ENCODE data around the gene KCNJ9. TPM values are rescaled to one million over a fixed set of nuclear protein-coding genes. Genes with fewer than 3 reads are reported as not detected.

Gene KCNJ9
- total RNA-seq, 2 donors from 2014 or later: 0.95 TPM; not detected in 1

- H3K4me1 ChIP-seq (ENCODE audit: control insufficient read depth in 1 of 2, low read depth in 2 of 2): peaks cover 27 to 48% of the 10 kb centered on the region in 2 donors
- H3K27me3 ChIP-seq (replicated peaks; ENCODE audit: insufficient read depth): no peaks in the 10 kb centered on the region
- DNase-seq (ENCODE audit: low spot score) (no peak), ATAC-seq (ENCODE audit: insufficient number of reproducible peaks, low FRiP score, low read depth) (no peak)
- no peak for TF ChIP-seq CTCF (IDR thresholded peaks at IDR 0.05)
- no peak overlapping the region for H3K4me3 ChIP-seq
- H3K9me3 ChIP-seq: no peaks in the 10 kb centered on the region
- H3K27ac ChIP-seq: peak overlapping the region; percentile 6 to 97
- H3K36me3 ChIP-seq: peaks cover 64% of the 10 kb centered on the region
Measured at GRCh38 chr1:160134791-160135572, 53.6 kb downstream of the KCNJ9 start.

GRCh38 chr1:160136121-160136925 lies 55.0 kb downstream of the KCNJ9 start:
- peak overlapping the region; percentile 59 to 70 for H3K27ac ChIP-seq
- peaks cover 59% of the 10 kb centered on the region for H3K36me3 ChIP-seq
- H3K9me3 ChIP-seq: no peaks in the 10 kb centered on the region
- no peak for TF ChIP-seq CTCF (IDR thresholded peaks at IDR 0.05)
- DNase-seq (ENCODE audit: low spot score): no peak
- H3K4me3 ChIP-seq: no peak overlapping the region
- no peaks in the 10 kb centered on the region for H3K27me3 ChIP-seq (replicated peaks; ENCODE audit: insufficient read depth)
- no peak for ATAC-seq (ENCODE audit: insufficient number of reproducible peaks, low FRiP score, low read depth)
- H3K4me1 ChIP-seq (ENCODE audit: control insufficient read depth in 1 of 2, low read depth in 2 of 2): peaks cover 20 to 35% of the 10 kb centered on the region in 2 donors

- ATAC-seq (ENCODE audit: insufficient number of reproducible peaks, low FRiP score, low read depth) (no peak), DNase-seq (ENCODE audit: low spot score) (no peak)
- TF ChIP-seq CTCF (IDR thresholded peaks at IDR 0.05): no peak
- Histone ChIP-seq H3K4me3 (no peak overlapping the region), H3K4me1 (ENCODE audit: control insufficient read depth in 1 of 2, low read depth in 2 of 2) (peaks cover 15 to 29% of the 10 kb centered on the region in 2 donors), H3K9me3 (no peaks in the 10 kb centered on the region), H3K36me3 (peaks cover 62% of the 10 kb centered on the region), H3K27me3 (replicated peaks; ENCODE audit: insufficient read depth) (no peaks in the 10 kb centered on the region), H3K27ac (peak overlapping the region; percentile 59 to 70)
Measured at GRCh38 chr1:160136926-160137200, 55.5 kb downstream of the KCNJ9 start.

- Histone ChIP-seq H3K4me1 (ENCODE audit: control insufficient read depth in 1 of 2, low read depth in 2 of 2) (peaks cover 12 to 28% of the 10 kb centered on the region in 2 donors), H3K9me3 (no peaks in the 10 kb centered on the region), H3K36me3 (peaks cover 66% of the 10 kb centered on the region), H3K27ac (peak overlapping the region; percentile 59 to 70), H3K27me3 (replicated peaks; ENCODE audit: insufficient read depth) (no peaks in the 10 kb centered on the region), H3K4me3 (no peak overlapping the region)
- ATAC-seq (ENCODE audit: insufficient number of reproducible peaks, low FRiP score, low read depth) (no peak), DNase-seq (ENCODE audit: low spot score) (no peak)
- TF ChIP-seq CTCF (IDR thresholded peaks at IDR 0.05): no peak
Measured at GRCh38 chr1:160137216-160137862, 56.0 kb downstream of the KCNJ9 start.

- no peak overlapping the region for H3K4me3 ChIP-seq
- no peaks in the 10 kb centered on the region for H3K27me3 ChIP-seq (replicated peaks; ENCODE audit: insufficient read depth)
- peaks cover 50% of the 10 kb centered on the region for H3K36me3 ChIP-seq
- no peaks in the 10 kb centered on the region for H3K9me3 ChIP-seq
- ATAC-seq (ENCODE audit: insufficient number of reproducible peaks, low FRiP score, low read depth): no peak
- H3K4me1 ChIP-seq (ENCODE audit: control insufficient read depth in 1 of 2, low read depth in 2 of 2): peaks cover 8 to 20% of the 10 kb centered on the region in 2 donors
- TF ChIP-seq CTCF (IDR thresholded peaks at IDR 0.05): no peak
- no peak for DNase-seq (ENCODE audit: low spot score)
- no peak overlapping the region for H3K27ac ChIP-seq
Measured at GRCh38 chr1:160139840-160140239, 58.5 kb downstream of the KCNJ9 start.

Measured in thoracic aorta (tissue), 2 donors.